Psoas muscle (tissue), 8 donors: ENCODE measurements around the gene CTSZ. TPM values are rescaled to one million over a fixed set of nuclear protein-coding genes. Genes with fewer than 3 reads are reported as not detected.

Source experiments
- ATAC-seq, 4 donors: fragments of 200-7000 bp; cut with Tn5 transposase; one replicate each; pipeline ENCODE4 v1.9.1; 2020; ENCODE audit warnings: moderate library complexity in 3 of 4, mild to moderate bottlenecking in 2 of 4
- DNase-seq, 2 donors: peaks; one replicate each; pipeline ENCODE4 v3.0.0-alpha.2; 2020
- H3K27ac ChIP-seq: fragments of 200-600 bp; one replicate; pipeline ENCODE4 v1.8.0; 2022
- H3K27me3 ChIP-seq, 3 donors: fragments of 200-600 bp in 1 of 3; one replicate each; pipeline versions ENCODE4 v1.6.1 to v1.8.0; 2013 to 2022; ENCODE audit warnings: low read length in 2 of 3, mild to moderate bottlenecking in 2 of 3, moderate library complexity in 1 of 3; ENCODE audit not compliant: insufficient read depth in 3 of 3
- H3K36me3 ChIP-seq, 2 donors: fragments of 200-600 bp in 1 of 2; one replicate each; pipeline versions ENCODE4 v1.6.1 to v1.8.0; 2013 to 2022; ENCODE audit warnings: low read depth in 1 of 2, mild to moderate bottlenecking in 1 of 2, moderate library complexity in 1 of 2; ENCODE audit not compliant: insufficient read depth in 1 of 2
- H3K4me1 ChIP-seq: fragments of 200-600 bp; one replicate; pipeline ENCODE4 v1.8.0; 2022
- H3K4me3 ChIP-seq: fragments of 200-600 bp; one replicate; pipeline ENCODE4 v1.8.0; 2022; ENCODE audit warnings: mild to moderate bottlenecking
- H3K9me3 ChIP-seq: fragments of 200-600 bp; one replicate; pipeline ENCODE4 v1.8.0; 2022
- CTCF ChIP-seq: fragments of 200-600 bp; IDR thresholded peaks from one replicate; pipeline ENCODE4 v1.8.0; 2022; ENCODE audit warnings: antibody characterized with exemption
- WGBS, 3 donors: extraction: QIAGEN DNeasy Blood & Tissue Kit; methylation state at CpG; one replicate each; pipeline versions ENCODE4 v1.1.6 to v1.1.7; 2013; 5-methylcytosine and 5-hydroxymethylcytosine counted together
- intact Hi-C, 2 donors: fragments of 100-400 bp; cut with DNase I; formaldehyde crosslinking; loops; one replicate each; pipeline versions ENCODE4 v1.11.0 to v1.14.2; 2022
- long read RNA-seq, 2 donors: library from polyadenylated mRNA; unstranded; transcript quantifications; one replicate each; pipeline ENCODE4 v2.0.0, GENCODE V29; 2021
- polyA plus RNA-seq, 3 donors: library from polyadenylated mRNA; stranded (reverse); fragments of 200-250 nt; gene quantifications; one replicate each; pipeline ENCODE4 v1.2.3, GENCODE V29; 2013
- total RNA-seq, 4 donors: library from RNA; stranded (reverse); fragmentation: NEBNext Ultra II Directional in 2 of 4; extraction: Animal tissue kit (Norgen Biotek cat#: 25700) in 2 of 4; gene quantifications; one replicate each; pipeline versions ENCODE4 v1.2.1 to v1.2.4, GENCODE V29; 2021 to 2023
- donor health status: healthy with polysubstance abuse.
- donor health status: DM: no; HTN: no; CAD: no; lungs with moderate emphysema.
- donor health status: Bipolar disorder and iron deficiency.
- donor health status: healthy.
- donor health status: DM: yes; HTN: yes; CAD: no.
- donor health status: DM: no; HTN: no; CAD: no.
- donor health status: DM: no; HTN: no; CAD: no.
- donor health status: DM: yes; HTN: yes; CAD: no.

The CTSZ gene
- total RNA-seq (10 to 100 TPM; 41.2 to 50.5 (median 45.0) TPM), polyA plus RNA-seq (10 to 100 TPM; 38.2 to 47.3 (median 41.0) TPM)
- long read RNA-seq, donor 1, partial matches to known transcripts: 0 of 3 reads
- long read RNA-seq, donor 1, other reads (novel, unspliced or antisense): 0 of 3 reads
- long read RNA-seq, donor 2, partial matches to known transcripts: 1 of 1 reads
- long read RNA-seq, donor 2, other reads (novel, unspliced or antisense): 0 of 1 reads

DNA sequence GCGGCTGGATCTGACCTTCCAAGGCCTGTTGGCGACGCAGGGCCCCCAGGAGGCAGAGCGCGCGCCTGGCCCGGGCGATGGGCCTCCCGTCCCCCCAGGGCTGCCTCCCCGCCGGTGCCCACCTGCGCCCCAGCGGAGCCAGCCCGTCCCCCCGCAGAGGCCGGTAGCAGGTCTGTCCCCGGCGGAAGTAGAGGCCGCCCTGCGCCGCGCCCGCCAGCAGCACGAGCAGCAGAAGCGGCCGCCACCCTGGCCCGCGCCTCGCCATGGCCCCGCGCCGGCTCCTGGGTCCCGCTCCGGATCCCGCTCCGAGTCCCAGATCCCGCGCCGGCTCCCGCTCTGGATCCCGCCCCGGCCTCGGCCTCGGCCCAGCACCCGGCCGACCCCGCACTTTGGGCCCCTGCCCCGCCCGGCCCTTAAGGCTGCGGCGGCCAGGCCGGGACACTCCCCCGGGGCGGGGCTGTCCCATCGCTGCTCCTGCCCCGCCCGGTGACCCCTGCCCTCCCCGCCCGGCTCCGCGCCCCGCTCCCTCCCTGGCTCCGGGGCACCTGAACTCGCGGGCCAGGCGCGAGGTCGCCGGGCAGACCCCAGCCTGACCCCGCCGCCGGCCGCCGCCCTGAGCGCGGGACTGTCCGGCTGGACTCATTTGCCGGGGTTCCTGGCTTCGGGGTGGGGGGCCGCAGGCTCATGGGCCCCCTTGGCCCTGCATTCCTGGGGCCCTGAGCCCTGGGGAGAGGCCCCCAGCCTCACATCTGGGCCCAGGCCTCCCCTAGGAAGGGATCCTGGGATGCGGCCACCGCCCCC lies at the start of gene CTSZ:
CTSZ (minus strand) TSS at position 391 of the 801 bp plus-strand sequence; CDS start at position 265, 126 bp downstream.
- peak within 1 kb of the TSS; percentile 84 for H3K27ac ChIP-seq
- no peaks in the 10 kb centered on the region for H3K27me3 ChIP-seq
- peak; percentile 79 to 82 for DNase-seq
- peaks cover 18% of the 10 kb centered on the region for H3K4me1 ChIP-seq
- ATAC-seq: peak; percentile 79 to 88 (median 85)
- H3K4me3 ChIP-seq: peak within 1 kb of the TSS; percentile 94
- TF ChIP-seq CTCF: no peak
- no peaks in the 10 kb centered on the region for H3K9me3 ChIP-seq
- intact Hi-C loops: no loop called here
- H3K36me3 ChIP-seq: peaks cover 0 to 11% of the 10 kb centered on the region in 2 donors
- 6 to 15% (median 11%) methylated on average over 35 to 82 of the region's 82 CpGs for WGBS, 3 donors

- Histone ChIP-seq H3K36me3 (no peaks in the 10 kb centered on the region), H3K9me3 (peaks cover 8% of the 10 kb centered on the region), H3K4me1 (no peaks in the 10 kb centered on the region), H3K27me3 (no peaks in the 10 kb centered on the region), H3K27ac (no peak overlapping the region), H3K4me3 (no peak overlapping the region)
- DNase-seq (no peak), ATAC-seq (no peak)
- peak; percentile 9 for TF ChIP-seq CTCF
- intact Hi-C loops: no loop called here
- 45 to 58% (median 46%) methylated on average over 7 of the region's 7 CpGs for WGBS, 3 donors
Measured at GRCh38 chr20:59055302-59055701, 48.2 kb upstream of the CTSZ start.

DNA sequence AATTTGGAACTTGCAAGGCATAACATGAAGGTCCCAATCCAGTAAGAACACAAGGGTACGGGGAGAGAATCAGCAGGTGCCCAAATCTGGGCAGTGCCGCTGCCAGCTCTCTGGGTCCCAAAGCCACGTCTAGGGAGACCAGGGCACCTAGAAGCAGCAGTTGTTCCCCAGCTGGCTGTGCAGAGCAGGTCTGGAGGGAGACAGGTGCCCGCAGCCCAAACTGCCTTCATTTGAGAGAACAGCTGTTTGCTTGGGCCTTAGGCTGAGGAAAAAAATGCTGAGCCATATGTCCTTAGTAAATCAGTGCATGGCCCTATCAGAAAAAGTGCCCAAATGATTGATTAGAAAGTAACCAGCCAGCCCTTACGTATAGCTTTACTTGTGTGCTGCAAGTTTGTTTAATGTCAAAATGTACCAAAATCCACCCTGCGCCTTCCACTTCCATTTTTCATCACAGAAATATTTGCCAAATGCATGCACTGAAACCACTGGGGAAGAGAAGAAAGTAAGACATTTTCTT lies 44.7 kb upstream of the CTSZ start:
- no peak overlapping the region for H3K4me3 ChIP-seq
- no peaks in the 10 kb centered on the region for H3K27me3 ChIP-seq
- intact Hi-C loops: no loop called here
- DNase-seq (no peak), ATAC-seq (no peak)
- H3K36me3 ChIP-seq: no peaks in the 10 kb centered on the region
- 70 to 78% (median 71%) methylated on average over 6 of the region's 6 CpGs for WGBS, 3 donors
- no peak for TF ChIP-seq CTCF
- no peak overlapping the region for H3K27ac ChIP-seq
- peaks cover under 1% of the 10 kb centered on the region for H3K9me3 ChIP-seq
- H3K4me1 ChIP-seq: no peaks in the 10 kb centered on the region

DNA sequence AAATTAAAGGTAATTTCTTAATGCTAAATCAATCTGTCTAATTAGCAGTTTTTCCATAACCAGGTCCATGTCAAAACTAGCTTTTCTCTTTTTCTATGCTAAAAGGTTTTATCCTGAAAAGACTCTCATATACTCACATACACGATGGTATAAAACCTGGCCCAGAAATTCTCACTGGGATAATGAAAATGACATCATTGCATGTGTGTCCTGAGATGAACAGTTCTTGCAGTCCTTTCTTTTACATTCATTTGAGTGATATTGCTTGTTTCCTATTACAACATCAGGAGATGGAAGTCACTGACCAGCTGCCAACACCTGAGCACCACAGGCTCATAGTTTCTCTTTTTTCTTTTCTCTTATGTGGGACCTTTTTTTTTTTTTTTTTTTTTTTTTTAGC lies 43.4 kb upstream of the CTSZ start:
- H3K36me3 ChIP-seq: no peaks in the 10 kb centered on the region
- no peak for DNase-seq
- H3K4me1 ChIP-seq: no peaks in the 10 kb centered on the region
- H3K9me3 ChIP-seq: no peaks in the 10 kb centered on the region
- no peak for TF ChIP-seq CTCF
- H3K27me3 ChIP-seq: no peaks in the 10 kb centered on the region
- ATAC-seq: no peak
- H3K27ac ChIP-seq: no peak overlapping the region
- no peak overlapping the region for H3K4me3 ChIP-seq
- intact Hi-C loops: no loop called here
- WGBS, 3 donors: 42 to 54% (median 50%) methylated on average over 1 of the region's 1 CpG
